Measurements from ENCODE around the gene MEFV.
"Not testable (repeated sequence)": the region's sequence is repeated elsewhere in the genome, so short reads cannot be mapped to it uniquely, and the experiment has no call there.

Gene MEFV

GRCh38 chr16:3215601-3216262 lies 40.7 kb downstream of the MEFV start:
- DNase-seq (ENCODE audit: low read depth), result no peak

- no peak for DNase-seq (ENCODE audit: low read depth)
Measured at GRCh38 chr16:3214904-3215600, 41.4 kb downstream of the MEFV start.

- DNase-seq (ENCODE audit: low read depth), result no peak
Measured at GRCh38 chr16:3212567-3212966, 43.9 kb downstream of the MEFV start.

- no peak for DNase-seq (ENCODE audit: low read depth)
Measured at GRCh38 chr16:3212006-3212405, 44.4 kb downstream of the MEFV start.

- no peak for DNase-seq (ENCODE audit: low read depth)
Measured at GRCh38 chr16:3207086-3207953, 49.1 kb downstream of the MEFV start.

GRCh38 chr16:3205939-3206338 lies 50.5 kb downstream of the MEFV start:
- not testable (repeated sequence) for DNase-seq (ENCODE audit: low read depth)

- no peak for DNase-seq (ENCODE audit: low read depth)
Measured at GRCh38 chr16:3202903-3203539, 53.4 kb downstream of the MEFV start.

- DNase-seq (ENCODE audit: low read depth), result no peak
Measured at GRCh38 chr16:3198334-3199072, 57.9 kb downstream of the MEFV start.

- DNase-seq (ENCODE audit: low read depth), result not testable (repeated sequence)
Measured at GRCh38 chr16:3197694-3198333, 58.6 kb downstream of the MEFV start.

GRCh38 chr16:3195975-3196374 lies 60.5 kb downstream of the MEFV start:
- no peak for DNase-seq (ENCODE audit: low read depth)

GRCh38 chr16:3194792-3195191 lies 61.6 kb downstream of the MEFV start:
- no peak for DNase-seq (ENCODE audit: low read depth)

GRCh38 chr16:3193221-3194212 lies 62.9 kb downstream of the MEFV start:
- no peak for DNase-seq (ENCODE audit: low read depth)

- no peak for DNase-seq (ENCODE audit: low read depth)
Measured at GRCh38 chr16:3192476-3193019, 63.9 kb downstream of the MEFV start.

Data from stimulated activated CD8-positive, alpha-beta memory T cell treated with anti-CD3 and anti-CD28 coated beads, Interleukin-12 subunit alpha, Interleukin-12 subunit beta, amount 100 ng/mL, for 1 hour (primary cell).